ENCODE data around the gene PPFIA1. TPM values are rescaled to one million over a fixed set of nuclear protein-coding genes. Genes with fewer than 3 reads are reported as not detected.

Gene PPFIA1
- total and polyA plus RNA-seq, 2 experiments from 2014 or later, result 36.0 to 39.6 TPM

GRCh38 chr11:70331901-70332300 is 61.4 kb downstream of the PPFIA1 start:
- no peaks in the 10 kb centered on the region for H3K36me3 ChIP-seq (replicated peaks; ENCODE audit: insufficient read depth, low read depth)
- 88% methylated on average over 10 of the region's 10 CpGs for WGBS (ENCODE audit: low lambda C conversion rate, missing lambda C conversion rate)
- no peak for TF ChIP-seq EZH2 (IDR thresholded peaks at IDR 0.05; ENCODE audit: borderline replicate concordance)
- TF ChIP-seq, protein P1, sequence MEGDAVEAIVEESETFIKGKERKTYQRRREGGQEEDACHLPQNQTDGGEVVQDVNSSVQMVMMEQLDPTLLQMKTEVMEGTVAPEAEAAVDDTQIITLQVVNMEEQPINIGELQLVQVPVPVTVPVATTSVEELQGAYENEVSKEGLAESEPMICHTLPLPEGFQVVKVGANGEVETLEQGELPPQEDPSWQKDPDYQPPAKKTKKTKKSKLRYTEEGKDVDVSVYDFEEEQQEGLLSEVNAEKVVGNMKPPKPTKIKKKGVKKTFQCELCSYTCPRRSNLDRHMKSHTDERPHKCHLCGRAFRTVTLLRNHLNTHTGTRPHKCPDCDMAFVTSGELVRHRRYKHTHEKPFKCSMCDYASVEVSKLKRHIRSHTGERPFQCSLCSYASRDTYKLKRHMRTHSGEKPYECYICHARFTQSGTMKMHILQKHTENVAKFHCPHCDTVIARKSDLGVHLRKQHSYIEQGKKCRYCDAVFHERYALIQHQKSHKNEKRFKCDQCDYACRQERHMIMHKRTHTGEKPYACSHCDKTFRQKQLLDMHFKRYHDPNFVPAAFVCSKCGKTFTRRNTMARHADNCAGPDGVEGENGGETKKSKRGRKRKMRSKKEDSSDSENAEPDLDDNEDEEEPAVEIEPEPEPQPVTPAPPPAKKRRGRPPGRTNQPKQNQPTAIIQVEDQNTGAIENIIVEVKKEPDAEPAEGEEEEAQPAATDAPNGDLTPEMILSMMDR (IDR thresholded peaks at IDR 0.05; ENCODE audit: poor library complexity), result no peak
- H3K27me3 ChIP-seq, result no peaks in the 10 kb centered on the region
- H3K4me1 ChIP-seq (ENCODE audit: insufficient read depth), result no peaks in the 10 kb centered on the region
- no peak for DNase-seq (ENCODE audit: low spot score)
- H3K9me2 ChIP-seq (replicated peaks; ENCODE audit: insufficient read depth), result no peaks in the 10 kb centered on the region
- no peak overlapping the region for H3K4me2 ChIP-seq
- no peak overlapping the region for H2AFZ ChIP-seq
- no peaks in the 10 kb centered on the region for H3K79me2 ChIP-seq
- H3K27ac ChIP-seq, result no peak overlapping the region
- no peaks in the 10 kb centered on the region for H3K9me3 ChIP-seq (ENCODE audit: low read depth)
- no peaks in the 10 kb centered on the region for H4K20me1 ChIP-seq (ENCODE audit: insufficient read depth, poor library complexity, severe bottlenecking)
- H3K4me3 ChIP-seq, result no peak overlapping the region

DNA sequence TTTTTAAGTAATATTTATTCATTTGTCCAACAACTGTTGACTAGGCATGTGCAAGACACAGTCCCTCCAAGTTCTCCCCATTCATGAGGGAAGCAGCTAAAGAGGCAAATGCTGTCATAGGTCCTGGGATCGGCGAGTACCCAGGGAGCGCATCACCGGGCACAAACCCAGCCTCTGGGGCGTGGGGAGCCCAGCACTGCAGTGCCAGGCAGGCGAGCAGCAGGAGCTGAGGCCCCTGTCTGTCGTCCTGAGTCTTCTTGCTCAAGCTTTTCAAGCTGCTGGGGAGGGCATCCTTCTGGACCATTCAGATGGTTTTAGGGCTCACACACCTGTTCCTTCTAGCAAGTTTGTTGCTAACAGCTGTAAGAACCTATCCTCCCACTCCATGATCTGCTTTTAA is 62.1 kb downstream of the PPFIA1 start:
- 94% methylated on average over 7 of the region's 7 CpGs for WGBS (ENCODE audit: low lambda C conversion rate, missing lambda C conversion rate)
- no peak overlapping the region for H3K27ac ChIP-seq

DNA sequence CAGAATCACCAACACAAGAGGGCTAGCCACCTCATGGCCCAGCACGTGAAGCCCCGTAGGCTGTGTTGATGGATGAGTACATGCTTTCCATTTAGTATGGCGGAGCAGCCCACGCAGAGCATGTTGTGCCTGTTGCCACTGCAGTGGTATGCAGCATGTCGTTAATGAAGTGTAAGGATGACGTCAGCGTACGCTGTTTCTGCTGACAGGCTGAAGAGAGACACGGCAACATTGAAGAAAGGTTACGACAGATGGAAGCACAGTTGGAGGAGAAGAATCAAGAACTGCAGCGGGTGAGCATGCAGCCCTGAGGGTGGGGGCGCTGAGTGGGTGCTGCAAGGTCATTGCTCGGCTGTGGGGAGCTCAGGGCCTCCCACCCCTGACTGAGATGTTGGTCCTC is 62.8 kb downstream of the PPFIA1 start:
- Histone ChIP-seq H3K79me2 (no peaks in the 10 kb centered on the region), H3K27ac (no peak overlapping the region), H3K4me1 (ENCODE audit: insufficient read depth) (no peaks in the 10 kb centered on the region), H3K4me3 (no peak overlapping the region), H4K20me1 (ENCODE audit: insufficient read depth, poor library complexity, severe bottlenecking) (no peaks in the 10 kb centered on the region), H3K27me3 (no peaks in the 10 kb centered on the region), H3K36me3 (replicated peaks; ENCODE audit: insufficient read depth, low read depth) (no peaks in the 10 kb centered on the region), H3K9me3 (ENCODE audit: low read depth) (no peaks in the 10 kb centered on the region), H3K9me2 (replicated peaks; ENCODE audit: insufficient read depth) (no peaks in the 10 kb centered on the region), H3K4me2 (no peak overlapping the region), H2AFZ (no peak overlapping the region)
- WGBS (ENCODE audit: low lambda C conversion rate, missing lambda C conversion rate), result 92% methylated on average over 13 of the region's 13 CpGs
- no peak for DNase-seq (ENCODE audit: low spot score)
- TF ChIP-seq EZH2phosphoT487 (IDR thresholded peaks at IDR 0.05; ENCODE audit: low read depth, severe bottlenecking, unreplicated experiment) (no peak), EZH2 (IDR thresholded peaks at IDR 0.05; ENCODE audit: borderline replicate concordance) (no peak)
- TF ChIP-seq, protein P1 (IDR thresholded peaks at IDR 0.05; ENCODE audit: poor library complexity), result no peak

More for the DNA sequence above, 62.1 kb downstream of the PPFIA1 start:
- DNase-seq (ENCODE audit: low spot score), result no peak
- no peak overlapping the region for H2AFZ ChIP-seq
- H3K9me3 ChIP-seq (ENCODE audit: low read depth), result no peaks in the 10 kb centered on the region
- no peaks in the 10 kb centered on the region for H3K36me3 ChIP-seq (replicated peaks; ENCODE audit: insufficient read depth, low read depth)
- no peaks in the 10 kb centered on the region for H3K79me2 ChIP-seq
- H4K20me1 ChIP-seq (ENCODE audit: insufficient read depth, poor library complexity, severe bottlenecking), result no peaks in the 10 kb centered on the region
- H3K4me2 ChIP-seq, result no peak overlapping the region
- TF ChIP-seq, protein P1 (IDR thresholded peaks at IDR 0.05; ENCODE audit: poor library complexity), result no peak
- TF ChIP-seq EZH2phosphoT487 (IDR thresholded peaks at IDR 0.05; ENCODE audit: low read depth, severe bottlenecking, unreplicated experiment) (no peak), EZH2 (IDR thresholded peaks at IDR 0.05; ENCODE audit: borderline replicate concordance) (no peak)
- no peak overlapping the region for H3K4me3 ChIP-seq
- no peaks in the 10 kb centered on the region for H3K9me2 ChIP-seq (replicated peaks; ENCODE audit: insufficient read depth)
- no peaks in the 10 kb centered on the region for H3K4me1 ChIP-seq (ENCODE audit: insufficient read depth)
- no peaks in the 10 kb centered on the region for H3K27me3 ChIP-seq

All from hepatocyte (in vitro differentiated cells).